GM10266 (cell line): ENCODE results near the gene ARIH1.
A peak's percentile ranks its signal among the peaks of the same experiment; 100 is the strongest.

ENCODE experiments used
- DNase-seq: peaks from one replicate; pipeline ENCODE4 v3.0.0; 2012; ENCODE audit errors: extremely low spot score
- TF ChIP-seq, protein P1 (sequence below): IDR thresholded peaks from 2 replicates; pipeline ENCODE4 v1.5.1; 2012; ENCODE audit warnings: mild to moderate bottlenecking, low read depth; ENCODE audit not compliant: control insufficient read depth, insufficient read depth; ENCODE audit errors: missing control alignments

ARIH1 gene

GRCh38 chr15:72585025-72585424 lies 110.9 kb downstream of the ARIH1 start:
- TF ChIP-seq, protein P1, sequence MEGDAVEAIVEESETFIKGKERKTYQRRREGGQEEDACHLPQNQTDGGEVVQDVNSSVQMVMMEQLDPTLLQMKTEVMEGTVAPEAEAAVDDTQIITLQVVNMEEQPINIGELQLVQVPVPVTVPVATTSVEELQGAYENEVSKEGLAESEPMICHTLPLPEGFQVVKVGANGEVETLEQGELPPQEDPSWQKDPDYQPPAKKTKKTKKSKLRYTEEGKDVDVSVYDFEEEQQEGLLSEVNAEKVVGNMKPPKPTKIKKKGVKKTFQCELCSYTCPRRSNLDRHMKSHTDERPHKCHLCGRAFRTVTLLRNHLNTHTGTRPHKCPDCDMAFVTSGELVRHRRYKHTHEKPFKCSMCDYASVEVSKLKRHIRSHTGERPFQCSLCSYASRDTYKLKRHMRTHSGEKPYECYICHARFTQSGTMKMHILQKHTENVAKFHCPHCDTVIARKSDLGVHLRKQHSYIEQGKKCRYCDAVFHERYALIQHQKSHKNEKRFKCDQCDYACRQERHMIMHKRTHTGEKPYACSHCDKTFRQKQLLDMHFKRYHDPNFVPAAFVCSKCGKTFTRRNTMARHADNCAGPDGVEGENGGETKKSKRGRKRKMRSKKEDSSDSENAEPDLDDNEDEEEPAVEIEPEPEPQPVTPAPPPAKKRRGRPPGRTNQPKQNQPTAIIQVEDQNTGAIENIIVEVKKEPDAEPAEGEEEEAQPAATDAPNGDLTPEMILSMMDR = no peak
- no peak for DNase-seq

- TF ChIP-seq, protein P1 = peak; percentile 28
- DNase-seq = no peak
Measured at GRCh38 chr15:72585476-72586058, 111.4 kb downstream of the ARIH1 start.

GRCh38 chr15:72588096-72588495 lies 114.0 kb downstream of the ARIH1 start:
- TF ChIP-seq, protein P1 = no peak
- DNase-seq = no peak

DNA sequence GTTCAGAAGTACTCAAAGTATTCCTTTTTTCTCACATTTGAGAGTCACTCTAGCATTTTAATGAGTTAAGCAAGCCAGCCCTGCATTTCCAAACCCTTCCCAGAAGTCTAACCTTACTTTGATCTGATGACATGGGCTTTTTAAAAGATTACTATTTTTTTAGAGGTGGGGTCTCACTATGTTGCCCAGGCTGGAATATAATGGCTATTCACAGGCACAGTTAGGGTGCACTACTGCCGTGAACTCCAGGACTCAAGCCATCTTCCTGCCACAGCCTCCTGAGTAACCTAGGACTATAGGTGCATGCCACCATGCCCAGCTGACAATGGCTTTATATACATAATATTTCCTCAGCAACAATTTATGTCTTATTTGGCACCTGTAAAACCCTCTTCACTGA lies 116.3 kb downstream of the ARIH1 start:
- no peak for DNase-seq
- TF ChIP-seq, protein P1 = no peak

DNA sequence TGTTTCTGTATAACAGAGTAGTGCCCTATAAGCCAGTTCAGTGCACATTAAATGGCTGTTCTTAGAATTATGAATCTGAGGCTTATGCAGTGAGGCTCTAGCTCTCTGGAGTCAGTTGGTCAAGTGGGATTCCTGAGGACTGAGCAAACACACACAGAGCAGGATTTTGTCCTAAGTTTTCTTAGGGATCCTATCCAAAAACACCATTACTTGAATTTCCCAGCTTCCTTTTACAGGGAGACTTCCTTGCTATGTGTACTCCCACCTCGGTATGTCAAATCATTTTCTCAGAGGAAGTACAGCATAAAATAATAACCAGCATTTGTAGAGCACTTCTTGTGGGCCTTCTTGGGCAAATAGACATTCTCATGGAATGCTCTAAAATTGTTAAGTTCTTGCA lies 117.2 kb downstream of the ARIH1 start:
- DNase-seq = no peak
- TF ChIP-seq, protein P1 = no peak

GRCh38 chr15:72592097-72592496 lies 118.0 kb downstream of the ARIH1 start:
- TF ChIP-seq, protein P1 = no peak
- DNase-seq = no peak

- TF ChIP-seq, protein P1 = no peak
- DNase-seq = no peak
Measured at GRCh38 chr15:72592676-72593075, 118.5 kb downstream of the ARIH1 start.
